ENCODE results near the gene KRTAP11-1.

KRTAP11-1 gene

DNA sequence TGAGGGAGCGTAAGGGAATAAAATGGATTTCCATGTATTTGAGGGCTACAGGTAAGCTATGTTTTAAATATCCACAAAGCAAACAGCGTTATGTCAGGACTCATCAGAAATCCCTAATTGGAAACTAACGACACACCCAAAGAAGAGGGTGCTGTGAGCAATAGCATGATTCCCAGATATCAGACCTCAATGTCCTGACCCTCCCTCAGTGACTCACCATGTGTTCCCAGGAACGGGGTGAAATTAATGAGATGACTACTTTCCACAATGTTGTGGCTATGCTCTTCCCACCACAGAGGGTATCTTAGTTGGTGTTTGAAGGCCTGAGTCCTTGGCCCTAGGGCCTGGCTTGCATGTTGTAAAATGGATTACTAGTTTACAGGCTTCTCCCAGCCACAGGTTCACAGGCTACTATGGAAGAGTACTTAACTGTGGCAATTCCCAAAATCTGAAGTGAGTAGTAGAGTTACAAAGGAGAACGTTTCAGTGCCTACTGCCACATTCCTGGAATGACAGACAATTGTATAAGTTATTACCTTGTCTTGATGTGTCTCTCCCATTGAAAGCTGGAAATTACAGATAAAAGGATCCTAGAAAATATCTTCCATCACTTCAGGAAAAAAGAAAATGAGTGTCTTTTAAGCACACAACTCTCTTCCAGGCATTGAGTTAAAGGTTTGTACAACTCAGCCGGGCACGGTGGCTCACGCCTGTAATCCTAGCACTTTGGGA lies 1.7 kb upstream of the KRTAP11-1 start:
- Mint-ChIP-seq H3K9me3 (no peaks in the 10 kb centered on the region), H3K27ac (no peak overlapping the region), H3K27me3 (ENCODE audit: low read depth) (peaks cover 4% of the 10 kb centered on the region), H3K36me3 (ENCODE audit: low read depth) (no peaks in the 10 kb centered on the region), H3K4me1 (no peaks in the 10 kb centered on the region), H3K4me3 (no peak overlapping the region)
- TF ChIP-seq CTCF (IDR thresholded peaks at IDR 0.05; ENCODE audit: unreplicated experiment in 3 of 3) = no peak

- Mint-ChIP-seq H3K36me3 (ENCODE audit: low read depth) (no peaks in the 10 kb centered on the region), H3K4me3 (no peak overlapping the region), H3K27ac (no peak overlapping the region), H3K27me3 (ENCODE audit: low read depth) (peaks cover 4% of the 10 kb centered on the region), H3K4me1 (no peaks in the 10 kb centered on the region), H3K9me3 (no peaks in the 10 kb centered on the region)
- no peak for TF ChIP-seq CTCF (IDR thresholded peaks at IDR 0.05; ENCODE audit: unreplicated experiment in 3 of 3)
These were observed 466 bp downstream of the KRTAP11-1 start for GRCh38 chr21:30880914-30881313.

- Mint-ChIP-seq H3K27ac (peak overlapping the region; percentile 42 to 96 (median 94)), H3K4me1 (peaks cover 12% of the 10 kb centered on the region), H3K36me3 (ENCODE audit: low read depth) (no peaks in the 10 kb centered on the region), H3K4me3 (no peak overlapping the region), H3K9me3 (no peaks in the 10 kb centered on the region), H3K27me3 (ENCODE audit: low read depth) (no peaks in the 10 kb centered on the region)
- no peak for TF ChIP-seq CTCF (IDR thresholded peaks at IDR 0.05; ENCODE audit: unreplicated experiment in 3 of 3)
These were observed 6.9 kb downstream of the KRTAP11-1 start for GRCh38 chr21:30874526-30874925.

GRCh38 chr21:30847627-30848500 lies 33.5 kb downstream of the KRTAP11-1 start:
- Mint-ChIP-seq H3K27ac (no peak overlapping the region), H3K36me3 (ENCODE audit: low read depth) (no peaks in the 10 kb centered on the region), H3K4me1 (peaks cover 20% of the 10 kb centered on the region), H3K9me3 (peaks cover 5% of the 10 kb centered on the region), H3K4me3 (no peak overlapping the region), H3K27me3 (ENCODE audit: low read depth) (no peaks in the 10 kb centered on the region)
- TF ChIP-seq CTCF (IDR thresholded peaks at IDR 0.05; ENCODE audit: unreplicated experiment in 3 of 3) = no peak

DNA sequence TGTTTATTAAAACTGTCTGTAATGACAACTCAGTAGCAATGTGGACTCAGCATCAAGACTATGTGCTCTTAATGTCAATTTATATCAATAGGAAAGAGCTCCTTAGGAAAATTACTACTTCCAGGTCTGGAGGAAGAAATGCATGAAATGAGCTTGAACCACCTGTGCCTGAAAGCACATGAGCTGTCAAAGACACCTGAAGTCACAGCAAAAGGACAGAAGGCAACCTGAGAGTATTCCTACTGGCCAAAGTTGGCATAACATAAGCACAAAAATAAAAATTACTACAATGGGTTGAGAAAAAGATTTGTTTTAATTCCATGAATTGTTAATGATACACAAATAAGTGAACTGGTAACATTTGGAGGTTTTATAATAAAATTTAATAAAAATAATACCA lies 38.4 kb downstream of the KRTAP11-1 start:
- Mint-ChIP-seq H3K4me1 (peaks cover 15% of the 10 kb centered on the region), H3K4me3 (no peak overlapping the region), H3K9me3 (peaks cover 9% of the 10 kb centered on the region)

More for the DNA sequence above, 38.4 kb downstream of the KRTAP11-1 start:
- H3K27ac Mint-ChIP-seq = no peak overlapping the region
- H3K36me3 Mint-ChIP-seq (ENCODE audit: low read depth) = no peaks in the 10 kb centered on the region
- peak in 1 of 3 experiments; percentile 10 for TF ChIP-seq CTCF (IDR thresholded peaks at IDR 0.05; ENCODE audit: unreplicated experiment in 3 of 3)
- no peaks in the 10 kb centered on the region for H3K27me3 Mint-ChIP-seq (ENCODE audit: low read depth)
